H1 (cell line): Measurements from ENCODE around the gene GPR155. TPM values are rescaled to one million over a fixed set of nuclear protein-coding genes. Genes with fewer than 3 reads are reported as not detected.

Experiments used
- CTCF ChIA-PET: fragments of 300-600 bp; sonication (Branson Sonifier 250); formaldehyde crosslinking; loops from one replicate; lab custom pipeline; 2021; ENCODE audit not compliant: partially characterized antibody; lab: Charles Lee
- POLR2A ChIA-PET: fragments of 300-600 bp; sonication (Branson Sonifier 250); formaldehyde crosslinking; loops from one replicate; lab custom pipeline; 2021; ENCODE audit warnings: inconsistent platforms; ENCODE audit not compliant: partially characterized antibody; lab: Charles Lee
- DNase-seq, 2 experiments: peaks; one replicate each; pipeline versions ENCODE4 v3.0.0 to v3.0.0-alpha.2; 2010 to 2022; ENCODE audit warnings: low spot score in 2 of 2, low read depth in 1 of 2, mixed read lengths in 1 of 2
- FAIRE-seq: peaks from 2 replicates; lab custom pipeline; 2011; peaks lifted over from hg19 to GRCh38; lab: Jason Lieb, UNC
- H2AFZ ChIP-seq: 2 replicates; pipeline ENCODE4 v1.8.1; 2012; ENCODE audit warnings: low read length, inconsistent platforms
- H2AK5ac ChIP-seq: 2 replicates; pipeline ENCODE4 v1.6.1; 2013; ENCODE audit warnings: low read depth, low read length
- H2BK120ac ChIP-seq: replicated peaks from 2 replicates; pipeline ENCODE3; 2013; ENCODE audit warnings: low read depth, low read length, inconsistent platforms
- H2BK12ac ChIP-seq: 2 replicates; pipeline ENCODE4 v1.6.1; 2013; ENCODE audit warnings: low read depth, low read length
- H2BK15ac ChIP-seq: 2 replicates; pipeline ENCODE4 v1.6.1; 2013; ENCODE audit warnings: low read length
- H2BK20ac ChIP-seq: 2 replicates; pipeline ENCODE4 v1.6.1; 2013; ENCODE audit warnings: low read length
- H2BK5ac ChIP-seq: 2 replicates; pipeline ENCODE4 v1.6.1; 2013; ENCODE audit warnings: low read depth, low read length
- H3K14ac ChIP-seq: 2 replicates; pipeline ENCODE4 v1.6.1; 2013; ENCODE audit warnings: inconsistent platforms; ENCODE audit not compliant: insufficient read length
- H3K18ac ChIP-seq: 2 replicates; pipeline ENCODE4 v1.6.1; 2013; ENCODE audit warnings: low read length; ENCODE audit errors: extremely low read depth
- H3K23ac ChIP-seq: 2 replicates; pipeline ENCODE4 v1.6.1; 2013; ENCODE audit warnings: inconsistent platforms; ENCODE audit not compliant: insufficient read length
- H3K23me2 ChIP-seq: 2 replicates; pipeline ENCODE4 v1.6.1; 2013; ENCODE audit warnings: low read depth, low read length
- H3K27ac ChIP-seq: 2 replicates; pipeline ENCODE4 v1.6.1; 2011; ENCODE audit warnings: low read depth, low read length, inconsistent platforms
- H3K27me3 ChIP-seq, 4 experiments: replicated peaks in 1 of 4; 1 replicate in 1 of 4; 2 replicates in 3 of 4; pipeline versions ENCODE4 v1.6.1 to v1.8.1; 2011 to 2013; ENCODE audit warnings: low read length in 3 of 4, mild to moderate bottlenecking in 3 of 4, inconsistent platforms in 2 of 4, mixed read lengths in 2 of 4, moderate library complexity in 1 of 4; ENCODE audit not compliant: control insufficient read depth in 3 of 4, insufficient read depth in 3 of 4; ENCODE audit errors: extremely low read depth in 1 of 4
- H3K36me3 ChIP-seq, 4 experiments: 2 replicates each; pipeline versions ENCODE4 v1.6.1 to v1.8.1; 2011 to 2013; ENCODE audit warnings: mild to moderate bottlenecking in 4 of 4, low read length in 3 of 4, moderate library complexity in 2 of 4, control low read depth in 1 of 4, inconsistent platforms in 1 of 4; ENCODE audit not compliant: insufficient read depth in 4 of 4, control insufficient read depth in 2 of 4
- H3K4ac ChIP-seq: replicated peaks from 2 replicates; pipeline ENCODE3; 2013; ENCODE audit warnings: low read length, low read depth, mixed read lengths, inconsistent platforms; ENCODE audit not compliant: insufficient read length
- H3K4me1 ChIP-seq, 4 experiments: replicated peaks in 1 of 4; 1 replicate in 1 of 4; 2 replicates in 3 of 4; pipeline versions ENCODE4 v1.6.1 to v1.8.1; 2011 to 2013; ENCODE audit warnings: low read length in 3 of 4, inconsistent platforms in 2 of 4, mixed read lengths in 1 of 4; ENCODE audit not compliant: insufficient read depth in 4 of 4, control insufficient read depth in 3 of 4
- H3K4me2 ChIP-seq, 2 experiments: 2 replicates each; pipeline versions ENCODE4 v1.6.1 to v1.8.1; 2011 to 2013; ENCODE audit warnings: low read depth in 2 of 2, low read length in 2 of 2, control low read depth in 1 of 2, inconsistent platforms in 1 of 2, mild to moderate bottlenecking in 1 of 2; ENCODE audit not compliant: insufficient read depth in 1 of 2
- H3K4me3 ChIP-seq, 4 experiments: fragments of 200-600, 300-600 bp in 1 of 4; sonication (generic), shearing (Covaris generic), sonication (Bioruptor Twin) in 1 of 4; 2 replicates each; pipeline versions ENCODE4 v1.5.1 to v1.8.1; 2011 to 2016; ENCODE audit warnings: low read length in 4 of 4, low read depth in 3 of 4, control low read depth in 2 of 4, inconsistent platforms in 2 of 4, mild to moderate bottlenecking in 2 of 4, mixed read lengths in 1 of 4, moderate library complexity in 1 of 4; ENCODE audit not compliant: insufficient read depth in 2 of 4; ENCODE audit errors: extremely low read depth in 1 of 4
- H3K56ac ChIP-seq: replicated peaks from 2 replicates; pipeline ENCODE3; 2013; ENCODE audit warnings: low read depth, mild to moderate bottlenecking, mixed read lengths, low read length, inconsistent platforms; ENCODE audit not compliant: insufficient read length
- H3K79me1 ChIP-seq: 2 replicates; pipeline ENCODE4 v1.6.1; 2013; ENCODE audit warnings: low read depth, low read length, control low read depth
- H3K79me2 ChIP-seq, 2 experiments: 2 replicates each; pipeline versions ENCODE4 v1.6.1 to v1.8.1; 2012 to 2013; ENCODE audit warnings: low read length in 2 of 2, mild to moderate bottlenecking in 2 of 2, inconsistent platforms in 1 of 2; ENCODE audit not compliant: insufficient read depth in 2 of 2, control insufficient read depth in 1 of 2
- H3K9ac ChIP-seq, 4 experiments: replicated peaks in 1 of 4; 1 replicate in 1 of 4; 2 replicates in 3 of 4; pipeline versions ENCODE4 v1.6.1 to v1.8.1; 2011 to 2013; ENCODE audit warnings: low read depth in 3 of 4, low read length in 3 of 4, control low read depth in 2 of 4, mild to moderate bottlenecking in 2 of 4, moderate library complexity in 2 of 4, inconsistent platforms in 1 of 4; ENCODE audit errors: extremely low read depth in 1 of 4
- H3K9me3 ChIP-seq, 2 experiments: 2 replicates each; pipeline versions ENCODE4 v1.6.1 to v1.8.1; 2012 to 2013; ENCODE audit warnings: mild to moderate bottlenecking in 2 of 2, moderate library complexity in 2 of 2, control low read depth in 1 of 2, inconsistent platforms in 1 of 2, low read depth in 1 of 2, low read length in 1 of 2, mixed read lengths in 1 of 2; ENCODE audit not compliant: insufficient read depth in 2 of 2
- H4K20me1 ChIP-seq, 2 experiments: replicated peaks in 1 of 2; 2 replicates each; pipeline versions ENCODE3 to v1.8.1; 2011 to 2013; ENCODE audit warnings: inconsistent platforms in 2 of 2, low read length in 2 of 2, mild to moderate bottlenecking in 1 of 2; ENCODE audit not compliant: insufficient read depth in 2 of 2, control insufficient read depth in 1 of 2
- H4K5ac ChIP-seq: 2 replicates; pipeline ENCODE4 v1.6.1; 2013; ENCODE audit warnings: low read length, low read depth, mixed read lengths, inconsistent platforms; ENCODE audit not compliant: insufficient read length
- H4K8ac ChIP-seq: 2 replicates; pipeline ENCODE4 v1.8.0; 2013; ENCODE audit warnings: mild to moderate bottlenecking, moderate library complexity, low read length, inconsistent platforms; ENCODE audit not compliant: insufficient read depth; ENCODE audit errors: extremely low read depth
- H4K91ac ChIP-seq: replicated peaks from 2 replicates; pipeline ENCODE3; 2013; ENCODE audit warnings: low read length, mixed read lengths, inconsistent platforms; ENCODE audit not compliant: insufficient read length
- ASH2L ChIP-seq: fragments of 200-600, 300-600 bp; sonication (generic); IDR thresholded peaks from one replicate; pipeline ENCODE4 v1.7.1; 2017; ENCODE audit warnings: low read length
- BRCA1 ChIP-seq: IDR thresholded peaks from 2 replicates; pipeline ENCODE4 v1.6.1; 2012; ENCODE audit warnings: low read depth, low read length, improper control_type of control experiment
- EP300 ChIP-seq, 2 experiments: IDR thresholded peaks; 1 replicate in 1 of 2; 2 replicates in 1 of 2; pipeline ENCODE4 v1.6.1; 2011 to 2012; ENCODE audit warnings: low read depth in 2 of 2, low read length in 2 of 2, mild to moderate bottlenecking in 2 of 2, borderline replicate concordance in 1 of 2, inconsistent platforms in 1 of 2, moderate library complexity in 1 of 2
- EZH2 ChIP-seq: fragments of 200-600 bp; sonication (generic); IDR thresholded peaks from 2 replicates; pipeline ENCODE4 v1.7.1; 2012; ENCODE audit warnings: low read depth, mild to moderate bottlenecking, moderate library complexity, low read length, inconsistent platforms; ENCODE audit not compliant: severe bottlenecking
- HDAC2 ChIP-seq, 2 experiments: fragments of 300-600 bp in 1 of 2; sonication (generic) in 1 of 2; IDR thresholded peaks; 2 replicates each; pipeline ENCODE4 v1.6.1; 2011 to 2012; ENCODE audit warnings: low read depth in 2 of 2, low read length in 2 of 2, mild to moderate bottlenecking in 2 of 2, moderate library complexity in 2 of 2, borderline replicate concordance in 1 of 2, inconsistent platforms in 1 of 2
- HDAC6 ChIP-seq: IDR thresholded peaks from one replicate; pipeline ENCODE4 v1.7.1; 2012; ENCODE audit warnings: low read depth, mild to moderate bottlenecking, inconsistent platforms, low read length, moderate library complexity
- KDM1A ChIP-seq: fragments of 200-600, 300-600 bp; sonication (generic); IDR thresholded peaks from 2 replicates; pipeline ENCODE4 v1.7.1; 2016; ENCODE audit warnings: mild to moderate bottlenecking, low read length, borderline replicate concordance
- RFX5 ChIP-seq: IDR thresholded peaks from 2 replicates; pipeline ENCODE4 v1.6.1; 2011; ENCODE audit warnings: low read depth, low read length, improper control_type of control experiment, borderline replicate concordance
- SAP30 ChIP-seq: fragments of 300-600 bp; sonication (generic); IDR thresholded peaks from 2 replicates; pipeline ENCODE4 v1.7.1; 2012; ENCODE audit warnings: low read length, moderate library complexity, mild to moderate bottlenecking, inconsistent platforms; ENCODE audit not compliant: insufficient read depth, insufficient replicate concordance
- SIRT6 ChIP-seq: IDR thresholded peaks from one replicate; pipeline ENCODE4 v1.7.1; 2012; ENCODE audit warnings: low read length, inconsistent platforms
- SP2 ChIP-seq: IDR thresholded peaks from 2 replicates; pipeline ENCODE4 v1.6.1; 2012; ENCODE audit warnings: mild to moderate bottlenecking, low read length, inconsistent platforms
- SP4 ChIP-seq: IDR thresholded peaks from 2 replicates; pipeline ENCODE4 v1.6.1; 2012; ENCODE audit warnings: low read length, inconsistent platforms
- SUZ12 ChIP-seq: fragments of 200-600 bp; sonication (generic); IDR thresholded peaks from 2 replicates; pipeline ENCODE4 v1.6.1; 2012; ENCODE audit warnings: mild to moderate bottlenecking, inconsistent platforms, low read length, moderate library complexity, mixed read lengths
- YY1 ChIP-seq: IDR thresholded peaks from 2 replicates; pipeline ENCODE4 v1.6.1; 2011; ENCODE audit warnings: low read depth, mild to moderate bottlenecking, low read length
- WGBS, 2 experiments: shearing (Covaris generic) in 1 of 2; methylation state at CpG; one replicate each; pipeline versions ENCODE4 v1.1.6 to v1.1.7; 2013 to 2015; ENCODE audit warnings: low lambda C conversion rate in 2 of 2, mixed read lengths in 2 of 2, inconsistent platforms in 1 of 2, low coverage in 1 of 2, missing lambda C conversion rate in 1 of 2; ENCODE audit not compliant: insufficient replicate concordance in 2 of 2, insufficient coverage in 1 of 2, insufficient read length in 1 of 2; ENCODE audit errors: extremely low coverage in 1 of 2, missing lambda C conversion rate in 1 of 2; 5-methylcytosine and 5-hydroxymethylcytosine counted together
- polyA plus RNA-seq, 7 experiments: library from polyadenylated mRNA; depleted of rRNA in 3 of 7; stranded (reverse) in 5 of 7; unstranded in 2 of 7; fragments of >200 nt in 5 of 7; fragments of 200-250 nt in 2 of 7; gene quantifications; 1 replicate in 5 of 7; 2 replicates in 1 of 7; 4 replicates in 1 of 7; pipeline versions ENCODE4 v1.2.1 to v1.2.3, GENCODE V29; 2011 to 2013; ENCODE audit warnings: missing spikeins in 2 of 7, mixed read lengths in 2 of 7
- total RNA-seq: library from RNA; stranded (reverse); fragmentation: NEBNext Ultra II Directional; extraction: Animal tissue kit (Norgen Biotek cat#: 25700); gene quantifications from 2 replicates; pipeline ENCODE4 v1.2.1, GENCODE V29; 2021

Gene GPR155
- total and polyA plus RNA-seq, 2 of the 8 experiments (the other 6 are each of a cell fraction or from before 2014, with no cell fraction given), result 0.26 to 2.1 TPM

GRCh38 chr2:174431902-174432301 is 54.9 kb downstream of the GPR155 start:
- Histone ChIP-seq H3K79me2 (no peaks in the 10 kb centered on the region), H3K9me3 (peaks cover 0 to 5% of the 10 kb centered on the region in 2 experiments; a peak in 1 of 4 replicates), H4K8ac (no peak overlapping the region), H2BK120ac (no peak overlapping the region), H2BK12ac (no peak overlapping the region), H3K23me2 (no peaks in the 10 kb centered on the region), H3K4me2 (no peak overlapping the region), H2BK15ac (no peak overlapping the region), H3K4me1 (no peaks in the 10 kb centered on the region), H3K36me3 (peaks cover 0 to 10% (median under 1%) of the 10 kb centered on the region in 4 experiments; a peak in 1 of 8 replicates), H2BK20ac (no peak overlapping the region), H3K4me3 (no peak overlapping the region), H2AK5ac (no peak overlapping the region), H4K5ac (no peak overlapping the region), H3K18ac (no peak overlapping the region), H2AFZ (no peak overlapping the region), H3K79me1 (no peaks in the 10 kb centered on the region), H3K56ac (no peak overlapping the region), H3K23ac (no peak overlapping the region), H4K20me1 (no peaks in the 10 kb centered on the region), H3K27ac (no peak overlapping the region), H2BK5ac (no peak overlapping the region), H4K91ac (no peak overlapping the region), H3K14ac (no peak overlapping the region), H3K4ac (no peak overlapping the region), H3K27me3 (no peaks in the 10 kb centered on the region), H3K9ac (no peak overlapping the region)
- FAIRE-seq, result no peak
- ChIA-PET POLR2A (interaction anchor here (0.8 kb wide), 1 partner anchor 19 kb away, joined by 3 read pairs; no protein-coding TSS in a partner anchor), CTCF (interaction anchor here (0.9 to 1.4 kb wide), 2 partner anchors 20 to 31 kb away, joined by 3 read pairs; no protein-coding TSS in a partner anchor)
- 91% methylated on average over 1 of the region's 1 CpG; no CpG with 5 or more reads in 1 of the 2 experiments for WGBS, 2 experiments
- DNase-seq, result no peak
- TF ChIP-seq EP300 (IDR thresholded peaks at IDR 0.05; ENCODE audit: borderline replicate concordance in 1 of 2, low read depth in 2 of 2, low read length in 2 of 2) (no peak), HDAC2 (IDR thresholded peaks at IDR 0.05; ENCODE audit: borderline replicate concordance in 1 of 2, low read depth in 2 of 2, low read length in 2 of 2) (no peak), EZH2 (no peak), BRCA1 (no peak), SIRT6 (no peak), RFX5 (no peak), KDM1A (no peak), SAP30 (no peak), YY1 (no peak), SP4 (no peak), HDAC6 (no peak), SUZ12 (no peak), SP2 (no peak), ASH2L (no peak)
